K562 (cell line): Measurements from ENCODE around the gene PLEKHG3. TPM values are rescaled to one million over a fixed set of nuclear protein-coding genes. Genes with fewer than 3 reads are reported as not detected.

Source experiments
- ATAC-seq: fragments of 200-7000 bp; cut with Tn5 transposase; 3 replicates; pipeline ENCODE4 v1.9.1; 2020; ENCODE audit warnings: moderate library complexity
- BruUV-seq: library from RNA; stranded (reverse); fragments of 400-500 nt; replicated peaks from 2 replicates; lab custom pipeline; 2021; lab: Mats Ljungman, UMichigan
- CTCF ChIA-PET: fragments of 300-600 bp; formaldehyde crosslinking; extraction: SDS; loops from one replicate; lab custom pipeline; 2021; ENCODE audit warnings: low intra/inter-chr PET ratio; lab: Yijun Ruan, JAX
- POLR2A ChIA-PET: fragments of 300-600, 350-650 bp; sonication (Branson Sonifier 250); formaldehyde crosslinking; extraction: SDS; loops from one replicate; lab custom pipeline; 2021; ENCODE audit warnings: antibody characterized with exemption, inconsistent platforms; lab: Yijun Ruan, JAX
- DNase-seq, 4 experiments: peaks; one replicate each; pipeline versions ENCODE4 v3.0.0 to v3.0.0-alpha.2; 2011 to 2018; ENCODE audit warnings: low spot score in 3 of 4, mixed read lengths in 3 of 4; ENCODE audit errors: extremely low read depth in 1 of 4
- FAIRE-seq: peaks from 2 replicates; lab custom pipeline; 2011; peaks lifted over from hg19 to GRCh38; lab: Jason Lieb, UNC
- H2AFZ ChIP-seq: 2 replicates; pipeline ENCODE4 v1.6.0; 2011; ENCODE audit warnings: low read depth, low read length, control low read depth, inconsistent platforms
- H3K27ac ChIP-seq: fragments of 200-600 bp; 3 replicates; pipeline ENCODE4 v1.8.0; 2011; ENCODE audit warnings: low read depth, mild to moderate bottlenecking, control low read depth, inconsistent platforms, low read length, moderate library complexity, mixed read lengths; ENCODE audit errors: extremely low read depth
- H3K27me3 ChIP-seq, 2 experiments: fragments of 300-600 bp in 1 of 2; 2 replicates in 1 of 2; 3 replicates in 1 of 2; pipeline versions ENCODE4 v1.6.0 to v1.8.0; 2011; ENCODE audit warnings: inconsistent platforms in 2 of 2, low read length in 2 of 2, mild to moderate bottlenecking in 1 of 2, mixed read lengths in 1 of 2, moderate library complexity in 1 of 2; ENCODE audit not compliant: control insufficient read depth in 2 of 2, insufficient read depth in 2 of 2
- H3K36me3 ChIP-seq: fragments of 300-600 bp; 3 replicates; pipeline ENCODE4 v1.8.0; 2011; ENCODE audit warnings: mild to moderate bottlenecking, low read length, inconsistent platforms; ENCODE audit not compliant: control insufficient read depth, insufficient read depth
- H3K4me1 ChIP-seq, 2 experiments: fragments of 200-600 bp in 1 of 2; replicated peaks in 1 of 2; 2 replicates in 1 of 2; 3 replicates in 1 of 2; pipeline versions ENCODE4 v1.5.1 to v1.8.0; 2011; ENCODE audit warnings: inconsistent platforms in 2 of 2, low read length in 2 of 2, mild to moderate bottlenecking in 1 of 2, mixed read lengths in 1 of 2, moderate library complexity in 1 of 2; ENCODE audit not compliant: control insufficient read depth in 2 of 2, insufficient read depth in 2 of 2
- H3K4me2 ChIP-seq: 2 replicates; pipeline ENCODE4 v1.6.1; 2011; ENCODE audit warnings: low read length, control low read depth, inconsistent platforms, mixed read lengths; ENCODE audit not compliant: insufficient read depth
- H3K4me3 ChIP-seq: fragments of 200-600 bp; sonication (generic), shearing (Covaris generic); 2 replicates; pipeline ENCODE4 v1.5.1; 2016; ENCODE audit warnings: control low read depth, inconsistent platforms
- H3K79me2 ChIP-seq: fragments of 200-600 bp; 3 replicates; pipeline ENCODE4 v1.8.0; 2011; ENCODE audit warnings: low read length, inconsistent platforms; ENCODE audit not compliant: control insufficient read depth, insufficient read depth
- H3K9ac ChIP-seq, 2 experiments: 2 replicates each; pipeline versions ENCODE4 v1.6.0 to v1.6.1; 2011; ENCODE audit warnings: low read depth in 2 of 2, low read length in 2 of 2, control low read depth in 1 of 2, inconsistent platforms in 1 of 2, mild to moderate bottlenecking in 1 of 2, mixed read lengths in 1 of 2; ENCODE audit not compliant: insufficient read depth in 1 of 2
- H3K9me1 ChIP-seq: one replicate; pipeline ENCODE4 v1.6.0; 2011; ENCODE audit warnings: inconsistent platforms, mild to moderate bottlenecking, low read length, moderate library complexity; ENCODE audit not compliant: control insufficient read depth, insufficient read depth
- H3K9me3 ChIP-seq: replicated peaks from 2 replicates; pipeline ENCODE4 v1.5.1; 2011; ENCODE audit warnings: low read depth, low read length, inconsistent platforms; ENCODE audit not compliant: control insufficient read depth, insufficient read depth
- H4K20me1 ChIP-seq: replicated peaks from 2 replicates; pipeline ENCODE4 v1.6.1; 2011; ENCODE audit warnings: low read length, inconsistent platforms, mixed read lengths; ENCODE audit not compliant: control insufficient read depth, insufficient read depth
- HOMEZ ChIP-seq: fragments of 250-450 bp; sonication (Bioruptor Pico); IDR thresholded peaks from 2 replicates; pipeline ENCODE4 v1.4.0; 2020; ENCODE audit warnings: mild to moderate bottlenecking, moderate library complexity
- LEF1 ChIP-seq: fragments of 450-650 bp; IDR thresholded peaks from 2 replicates; pipeline ENCODE4 v1.6.1; 2016; ENCODE audit warnings: mild to moderate bottlenecking
- NR2C1 ChIP-seq, 2 experiments: fragments of 450-650 bp; IDR thresholded peaks; 2 replicates each; pipeline ENCODE4 v1.6.1; 2017; ENCODE audit warnings: mild to moderate bottlenecking in 2 of 2, antibody characterized with exemption in 1 of 2, inconsistent platforms in 1 of 2, missing compliant biosample characterization in 1 of 2, missing genetic modification characterization in 1 of 2
- PHF8 ChIP-seq: fragments of 200-600 bp; sonication (generic); IDR thresholded peaks from 2 replicates; pipeline ENCODE4 v1.6.1; 2012; ENCODE audit warnings: mixed run types, mild to moderate bottlenecking, inconsistent platforms, low read length, moderate library complexity, borderline replicate concordance
- ZNF512 ChIP-seq: IDR thresholded peaks from 2 replicates; pipeline ENCODE4 v1.6.1; 2016; ENCODE audit warnings: missing genetic modification characterization, missing compliant biosample characterization
- WGBS: fragments of 100-300 bp; shearing (Covaris generic); methylation state at CpG from one replicate; pipeline ENCODE4 v1.1.6; 2016; ENCODE audit warnings: low coverage, mixed read lengths; ENCODE audit not compliant: insufficient coverage; ENCODE audit errors: missing lambda C conversion rate; 5-methylcytosine and 5-hydroxymethylcytosine counted together
- in situ Hi-C: fragments of 300-500 bp; cut with MboI; formaldehyde crosslinking; loops from 4 replicates; pipeline ENCODE4 v1.15.0; 2018; ENCODE audit warnings: inconsistent platforms, mixed read lengths
- intact Hi-C: fragments of 100-400 bp; cut with micrococcal nuclease; formaldehyde crosslinking; loops from 2 replicates; pipeline ENCODE4 v1.14.2; 2022
- polyA plus RNA-seq, 8 experiments: library from polyadenylated mRNA; depleted of rRNA in 4 of 8; stranded (reverse) in 5 of 8; unstranded in 3 of 8; fragments of >200 nt; fragmentation: Nextera tagmentation in 2 of 8; fragmentation: Illumina TruSeq in 1 of 8; extraction: Ambion mirVana in 2 of 8; extraction: Trizol in 1 of 8; gene quantifications; 2 replicates each; pipeline versions ENCODE4 v1.2.1 to v1.2.3, GENCODE V29; 2011 to 2014; ENCODE audit warnings: inconsistent platforms in 1 of 8, missing spikeins in 1 of 8
- total RNA-seq, 7 experiments: library from RNA; depleted of rRNA in 6 of 7; stranded (reverse); fragments of >200 nt in 6 of 7; fragmentation: Illumina TruSeq in 2 of 7; extraction: Trizol in 2 of 7; gene quantifications; 2 replicates each; pipeline versions ENCODE4 v1.2.1 to v1.2.3, GENCODE V29; 2011 to 2021; ENCODE audit warnings: low replicate concordance in 1 of 7
- TF ChIP-seq, protein P1 (sequence below): sonication (generic); formaldehyde crosslinking; IDR thresholded peaks from 2 replicates; pipeline ENCODE4 v1.8.0; 2023; ENCODE audit warnings: mild to moderate bottlenecking, missing genetic modification reagents
- TF ChIP-seq, protein P2 (sequence below), 3 experiments: fragments of 200-800 bp in 1 of 3; fragments of 250-450 bp in 1 of 3; fragments of 450-650 bp in 1 of 3; sonication (Bioruptor Pico) in 1 of 3; sonication (Bioruptor generic) in 1 of 3; formaldehyde crosslinking in 1 of 3; IDR thresholded peaks; 2 replicates each; pipeline versions ENCODE4 v1.6.1 to v1.8.0; 2016 to 2022; ENCODE audit warnings: mild to moderate bottlenecking in 2 of 3, missing genetic modification characterization in 2 of 3, missing compliant biosample characterization in 1 of 3, moderate library complexity in 1 of 3

Gene PLEKHG3
- total and polyA plus RNA-seq, 9 of the 15 experiments (the other 6 are each of a cell fraction or from before 2014, with no cell fraction given), result 0.04 to 0.16 TPM; not detected in 7

- CTCF ChIA-PET, result no interaction called here
- no TSS peak for BruUV-seq
- TF ChIP-seq ZNF512 (tag), result no peak
- no peak for TF ChIP-seq LEF1
- TF ChIP-seq, protein P1, sequence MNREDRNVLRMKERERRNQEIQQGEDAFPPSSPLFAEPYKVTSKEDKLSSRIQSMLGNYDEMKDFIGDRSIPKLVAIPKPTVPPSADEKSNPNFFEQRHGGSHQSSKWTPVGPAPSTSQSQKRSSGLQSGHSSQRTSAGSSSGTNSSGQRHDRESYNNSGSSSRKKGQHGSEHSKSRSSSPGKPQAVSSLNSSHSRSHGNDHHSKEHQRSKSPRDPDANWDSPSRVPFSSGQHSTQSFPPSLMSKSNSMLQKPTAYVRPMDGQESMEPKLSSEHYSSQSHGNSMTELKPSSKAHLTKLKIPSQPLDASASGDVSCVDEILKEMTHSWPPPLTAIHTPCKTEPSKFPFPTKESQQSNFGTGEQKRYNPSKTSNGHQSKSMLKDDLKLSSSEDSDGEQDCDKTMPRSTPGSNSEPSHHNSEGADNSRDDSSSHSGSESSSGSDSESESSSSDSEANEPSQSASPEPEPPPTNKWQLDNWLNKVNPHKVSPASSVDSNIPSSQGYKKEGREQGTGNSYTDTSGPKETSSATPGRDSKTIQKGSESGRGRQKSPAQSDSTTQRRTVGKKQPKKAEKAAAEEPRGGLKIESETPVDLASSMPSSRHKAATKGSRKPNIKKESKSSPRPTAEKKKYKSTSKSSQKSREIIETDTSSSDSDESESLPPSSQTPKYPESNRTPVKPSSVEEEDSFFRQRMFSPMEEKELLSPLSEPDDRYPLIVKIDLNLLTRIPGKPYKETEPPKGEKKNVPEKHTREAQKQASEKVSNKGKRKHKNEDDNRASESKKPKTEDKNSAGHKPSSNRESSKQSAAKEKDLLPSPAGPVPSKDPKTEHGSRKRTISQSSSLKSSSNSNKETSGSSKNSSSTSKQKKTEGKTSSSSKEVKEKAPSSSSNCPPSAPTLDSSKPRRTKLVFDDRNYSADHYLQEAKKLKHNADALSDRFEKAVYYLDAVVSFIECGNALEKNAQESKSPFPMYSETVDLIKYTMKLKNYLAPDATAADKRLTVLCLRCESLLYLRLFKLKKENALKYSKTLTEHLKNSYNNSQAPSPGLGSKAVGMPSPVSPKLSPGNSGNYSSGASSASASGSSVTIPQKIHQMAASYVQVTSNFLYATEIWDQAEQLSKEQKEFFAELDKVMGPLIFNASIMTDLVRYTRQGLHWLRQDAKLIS (CRISPR knock-in tag), result no peak
- no peak for TF ChIP-seq NR2C1 (IDR thresholded peaks at IDR 0.05)
- no peak for TF ChIP-seq NR2C1 (tag; IDR thresholded peaks at IDR 0.05)
- no peak for TF ChIP-seq HOMEZ (CRISPR knock-in tag)
- no peak for TF ChIP-seq PHF8
- TF ChIP-seq, protein P2, sequence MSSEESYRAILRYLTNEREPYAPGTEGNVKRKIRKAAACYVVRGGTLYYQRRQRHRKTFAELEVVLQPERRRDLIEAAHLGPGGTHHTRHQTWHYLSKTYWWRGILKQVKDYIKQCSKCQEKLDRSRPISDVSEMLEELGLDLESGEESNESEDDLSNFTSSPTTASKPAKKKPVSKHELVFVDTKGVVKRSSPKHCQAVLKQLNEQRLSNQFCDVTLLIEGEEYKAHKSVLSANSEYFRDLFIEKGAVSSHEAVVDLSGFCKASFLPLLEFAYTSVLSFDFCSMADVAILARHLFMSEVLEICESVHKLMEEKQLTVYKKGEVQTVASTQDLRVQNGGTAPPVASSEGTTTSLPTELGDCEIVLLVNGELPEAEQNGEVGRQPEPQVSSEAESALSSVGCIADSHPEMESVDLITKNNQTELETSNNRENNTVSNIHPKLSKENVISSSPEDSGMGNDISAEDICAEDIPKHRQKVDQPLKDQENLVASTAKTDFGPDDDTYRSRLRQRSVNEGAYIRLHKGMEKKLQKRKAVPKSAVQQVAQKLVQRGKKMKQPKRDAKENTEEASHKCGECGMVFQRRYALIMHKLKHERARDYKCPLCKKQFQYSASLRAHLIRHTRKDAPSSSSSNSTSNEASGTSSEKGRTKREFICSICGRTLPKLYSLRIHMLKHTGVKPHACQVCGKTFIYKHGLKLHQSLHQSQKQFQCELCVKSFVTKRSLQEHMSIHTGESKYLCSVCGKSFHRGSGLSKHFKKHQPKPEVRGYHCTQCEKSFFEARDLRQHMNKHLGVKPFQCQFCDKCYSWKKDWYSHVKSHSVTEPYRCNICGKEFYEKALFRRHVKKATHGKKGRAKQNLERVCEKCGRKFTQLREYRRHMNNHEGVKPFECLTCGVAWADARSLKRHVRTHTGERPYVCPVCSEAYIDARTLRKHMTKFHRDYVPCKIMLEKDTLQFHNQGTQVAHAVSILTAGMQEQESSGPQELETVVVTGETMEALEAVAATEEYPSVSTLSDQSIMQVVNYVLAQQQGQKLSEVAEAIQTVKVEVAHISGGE (CRISPR knock-in tag; IDR thresholded peaks at IDR 0.05), result no peak
Measured at GRCh38 chr14:64747327-64747726, 43.1 kb downstream of the PLEKHG3 start.

More at GRCh38 chr14:64747327-64747726, 43.1 kb downstream of the PLEKHG3 start:
- FAIRE-seq, result no peak
- H3K9me3 ChIP-seq, result no peaks in the 10 kb centered on the region
- H3K79me2 ChIP-seq, result no peaks in the 10 kb centered on the region
- POLR2A ChIA-PET, result no interaction called here
- no peaks in the 10 kb centered on the region for H3K36me3 ChIP-seq
- H3K9ac ChIP-seq, result no peak overlapping the region
- H3K27ac ChIP-seq, result no peak overlapping the region
- no peak overlapping the region for H3K4me3 ChIP-seq
- H2AFZ ChIP-seq, result no peak overlapping the region
- intact Hi-C loops, result no loop called here
- ATAC-seq, result no peak
- H4K20me1 ChIP-seq, result no peaks in the 10 kb centered on the region; the same call in 1 of the 2 replicates
- peaks cover 10 to 69% of the 10 kb centered on the region in 2 experiments; a peak in 4 of 5 replicates for H3K27me3 ChIP-seq
- DNase-seq, result no peak
- WGBS, result 2% methylated on average over 4 of the region's 5 CpGs
- no peaks in the 10 kb centered on the region for H3K9me1 ChIP-seq
- no peaks in the 10 kb centered on the region; a peak in 1 of 5 replicates for H3K4me1 ChIP-seq
- H3K4me2 ChIP-seq, result no peak overlapping the region
- in situ Hi-C loops, result no loop called here
